SW480 (cell line): Measurements from ENCODE around the gene TESK1.
"Not testable (repeated sequence)": the region's sequence is repeated elsewhere in the genome, so short reads cannot be mapped to it uniquely, and the experiment has no call there.

Experiments used
- DNase-seq: peaks from one replicate; pipeline ENCODE4 v3.0.0-alpha.2; 2016; ENCODE audit warnings: low spot score

Gene TESK1

GRCh38 chr9:35579659-35580227 lies 25.3 kb upstream of the TESK1 start:
- not testable (repeated sequence) for DNase-seq

GRCh38 chr9:35583521-35583920 lies 21.5 kb upstream of the TESK1 start:
- not testable (repeated sequence) for DNase-seq

- not testable (repeated sequence) for DNase-seq
Observed at GRCh38 chr9:35584681-35585080, 20.4 kb upstream of the TESK1 start.

- not testable (repeated sequence) for DNase-seq
Observed at GRCh38 chr9:35588506-35588905, 16.6 kb upstream of the TESK1 start.

GRCh38 chr9:35593581-35593980 lies 11.5 kb upstream of the TESK1 start:
- no peak for DNase-seq

GRCh38 chr9:35594471-35594870 lies 10.6 kb upstream of the TESK1 start:
- DNase-seq = no peak

- not testable (repeated sequence) for DNase-seq
Observed at GRCh38 chr9:35596907-35597306, 8.2 kb upstream of the TESK1 start.

- DNase-seq = no peak
Observed at GRCh38 chr9:35598866-35599590, 6.0 kb upstream of the TESK1 start.

- no peak for DNase-seq
Observed at GRCh38 chr9:35599763-35600604, 5.1 kb upstream of the TESK1 start.

GRCh38 chr9:35603506-35603985 lies 1.5 kb upstream of the TESK1 start:
- DNase-seq = no peak

- peak; percentile 99 for DNase-seq
Observed at GRCh38 chr9:35603986-35604577, 980 bp upstream of the TESK1 start.

- peak; percentile 14 for DNase-seq
Observed at GRCh38 chr9:35605351-35606137, 482 bp downstream of the TESK1 start.

GRCh38 chr9:35606138-35606504 lies 1.1 kb downstream of the TESK1 start:
- peak; percentile 25 for DNase-seq

- no peak for DNase-seq
Observed at GRCh38 chr9:35606726-35607125, 1.7 kb downstream of the TESK1 start.

- no peak for DNase-seq
Observed at GRCh38 chr9:35608221-35608620, 3.2 kb downstream of the TESK1 start.

- no peak for DNase-seq
Observed at GRCh38 chr9:35609001-35609819, 4.1 kb downstream of the TESK1 start.

GRCh38 chr9:35609820-35610163 lies 4.7 kb downstream of the TESK1 start:
- DNase-seq = no peak

GRCh38 chr9:35611230-35611797 lies 6.3 kb downstream of the TESK1 start:
- DNase-seq = peak; percentile 44

GRCh38 chr9:35612066-35612465 lies 7.0 kb downstream of the TESK1 start:
- DNase-seq = not testable (repeated sequence)

GRCh38 chr9:35612843-35613242 lies 7.8 kb downstream of the TESK1 start:
- no peak for DNase-seq
